ENCODE results near the gene ATL3. TPM values are rescaled to one million over a fixed set of nuclear protein-coding genes. Genes with fewer than 3 reads are reported as not detected.
"Not testable (repeated sequence)": the region's sequence is repeated elsewhere in the genome, so short reads cannot be mapped to it uniquely, and the experiment has no call there.

ATL3 gene
- total and polyA plus RNA-seq, 2 donors (not counting 3 experiments of a cell fraction or from before 2014, with no cell fraction given): 21.7 to 70.2 TPM

DNA sequence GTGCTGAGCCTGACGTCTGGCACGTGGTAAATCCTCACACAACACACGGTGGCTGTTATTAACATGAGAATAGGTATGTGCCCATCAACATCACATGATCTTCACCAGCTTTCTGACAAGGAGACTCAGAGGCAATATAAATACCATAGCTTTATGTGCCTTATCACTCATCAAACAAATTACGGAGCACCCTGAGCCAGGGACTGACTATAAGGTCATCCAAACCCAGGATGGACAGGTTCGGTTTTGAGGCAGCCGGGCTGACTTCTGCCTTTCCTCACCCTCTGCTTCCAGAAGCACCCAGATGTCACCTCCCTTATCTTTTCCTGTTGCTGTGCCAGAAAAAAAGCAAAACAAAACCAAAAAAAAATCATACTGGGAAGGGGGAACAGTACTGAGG is 51.2 kb downstream of the ATL3 start:
- H3K27ac ChIP-seq (ENCODE audit: insufficient read depth, low read depth, low read length): no peak overlapping the region
- FAIRE-seq (no peak), DNase-seq (ENCODE audit: low read depth, low spot score) (no peak)
- dilution Hi-C loops (cut with MboI; ENCODE audit: extremely low pct_ligation_motif_present, low sequenced_read_pairs): no loop called here
- H2AFZ ChIP-seq (ENCODE audit: low read depth, low read length): no peak overlapping the region
- H3K9ac ChIP-seq (replicated peaks; ENCODE audit: extremely low read depth, insufficient read depth, low read length): no peak overlapping the region
- H3K4me3 ChIP-seq (replicated peaks in 1 of 3; ENCODE audit: insufficient read depth in 1 of 3, low read depth in 1 of 3, low read length in 3 of 3): no peak overlapping the region
- H3K79me2 ChIP-seq (ENCODE audit: control insufficient read depth, insufficient read depth, low read length): no peaks in the 10 kb centered on the region
- TF ChIP-seq GATA2 (IDR thresholded peaks at IDR 0.05; ENCODE audit: insufficient read depth, insufficient read length, low read depth, low read length): no peak
- TF ChIP-seq EZH2 (IDR thresholded peaks at IDR 0.05; ENCODE audit: borderline replicate concordance, low read depth, low read length, severe bottlenecking): no peak
- no peak for TF ChIP-seq FOS (IDR thresholded peaks at IDR 0.05; ENCODE audit: borderline replicate concordance, insufficient read depth, low read length)
- TF ChIP-seq POLR2AphosphoS5 (IDR thresholded peaks at IDR 0.05; ENCODE audit: insufficient read depth, low read depth, low read length): no peak
- TF ChIP-seq POLR2A (IDR thresholded peaks at IDR 0.05; ENCODE audit: low read depth, low read length): no peak
- no peak for TF ChIP-seq MYC (IDR thresholded peaks at IDR 0.05; ENCODE audit: low read depth, low read length)
- TF ChIP-seq, protein P1, sequence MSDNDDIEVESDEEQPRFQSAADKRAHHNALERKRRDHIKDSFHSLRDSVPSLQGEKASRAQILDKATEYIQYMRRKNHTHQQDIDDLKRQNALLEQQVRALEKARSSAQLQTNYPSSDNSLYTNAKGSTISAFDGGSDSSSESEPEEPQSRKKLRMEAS (IDR thresholded peaks at IDR 0.05; ENCODE audit: insufficient read depth, insufficient read length): no peak
- no peak for TF ChIP-seq JUN (IDR thresholded peaks at IDR 0.05; ENCODE audit: borderline replicate concordance, insufficient read depth, insufficient read length, low read depth)
- ChIA-PET POLR2A (no interaction called here), CTCF (no interaction called here)
- no peaks in the 10 kb centered on the region for H3K9me1 ChIP-seq (replicated peaks; ENCODE audit: control insufficient read depth, extremely low read depth, insufficient read depth, low read length)
- BruUV-seq (replicated peaks): no TSS peak
- no peak overlapping the region for H3K4me2 ChIP-seq (ENCODE audit: insufficient read depth, low read length)
- no peaks in the 10 kb centered on the region for H3K27me3 ChIP-seq (ENCODE audit: control insufficient read depth in 2 of 2, insufficient read depth in 2 of 2, low read length in 2 of 2)
- no peaks in the 10 kb centered on the region for H3K36me3 ChIP-seq (ENCODE audit: control insufficient read depth in 2 of 2, extremely low read depth in 1 of 2, insufficient read depth in 2 of 2, low read length in 2 of 2)
- intact Hi-C loops (cut with micrococcal nuclease): loop anchor here (10.0 kb wide), 1 partner anchor 715 kb away; no protein-coding TSS in a partner anchor
- no peaks in the 10 kb centered on the region for H4K20me1 ChIP-seq (replicated peaks; ENCODE audit: control insufficient read depth, extremely low read depth, insufficient read depth, low read length)
- H3K9me3 ChIP-seq (replicated peaks; ENCODE audit: control insufficient read depth, insufficient read depth, low read length): no peaks in the 10 kb centered on the region
- no peaks in the 10 kb centered on the region for H3K4me1 ChIP-seq (ENCODE audit: control insufficient read depth, extremely low read depth, insufficient read depth, low read length)

DNA sequence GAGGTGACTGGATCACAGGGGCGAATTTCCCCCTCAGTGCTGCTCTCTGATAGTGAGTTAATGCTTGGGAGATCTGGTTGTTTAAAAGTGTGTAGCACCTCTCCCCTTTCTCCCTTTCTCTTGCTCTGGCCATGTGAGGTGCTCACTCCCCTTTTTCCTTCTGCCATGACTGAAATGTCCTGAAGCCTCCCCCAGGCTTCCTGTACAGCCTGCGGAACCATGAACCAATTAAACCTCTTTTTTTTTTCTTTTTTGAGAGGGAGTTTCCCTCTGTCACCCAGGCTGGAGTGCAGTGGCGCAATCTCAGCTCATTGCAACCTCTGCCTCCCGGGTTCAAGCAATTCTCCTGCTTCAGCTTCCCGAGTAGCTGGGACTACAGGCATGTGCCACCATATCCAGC is 53.5 kb downstream of the ATL3 start:
- H3K4me3 ChIP-seq (replicated peaks in 1 of 3; ENCODE audit: insufficient read depth in 1 of 3, low read depth in 1 of 3, low read length in 3 of 3); H2AFZ ChIP-seq (ENCODE audit: low read depth, low read length); POLR2A ChIA-PET; H3K27me3 ChIP-seq (ENCODE audit: control insufficient read depth in 2 of 2, insufficient read depth in 2 of 2, low read length in 2 of 2); DNase-seq (ENCODE audit: low read depth, low spot score); H3K4me2 ChIP-seq (ENCODE audit: insufficient read depth, low read length); H3K79me2 ChIP-seq (ENCODE audit: control insufficient read depth, insufficient read depth, low read length); H3K27ac ChIP-seq (ENCODE audit: insufficient read depth, low read depth, low read length); H3K9me3 ChIP-seq (replicated peaks; ENCODE audit: control insufficient read depth, insufficient read depth, low read length); H3K9ac ChIP-seq (replicated peaks; ENCODE audit: extremely low read depth, insufficient read depth, low read length); H3K9me1 ChIP-seq (replicated peaks; ENCODE audit: control insufficient read depth, extremely low read depth, insufficient read depth, low read length); BruUV-seq (replicated peaks); H4K20me1 ChIP-seq (replicated peaks; ENCODE audit: control insufficient read depth, extremely low read depth, insufficient read depth, low read length); H3K4me1 ChIP-seq (ENCODE audit: control insufficient read depth, extremely low read depth, insufficient read depth, low read length); FAIRE-seq; dilution Hi-C loops (cut with MboI; ENCODE audit: extremely low pct_ligation_motif_present, low sequenced_read_pairs); H3K36me3 ChIP-seq (ENCODE audit: control insufficient read depth in 2 of 2, extremely low read depth in 1 of 2, insufficient read depth in 2 of 2, low read length in 2 of 2): not testable (repeated sequence)
- CTCF ChIA-PET: interaction anchor here (1.0 kb wide), 1 partner anchor 9 kb away, joined by 3 read pairs; no protein-coding TSS in a partner anchor
- intact Hi-C loops (cut with micrococcal nuclease): loop anchor here (10.0 kb wide), 1 partner anchor 713 kb away; no protein-coding TSS in a partner anchor

Data from endothelial cell of umbilical vein (primary cell).